DMS 273 treated with DMSO at 0.1 percent for 48 hours (cell line): Measurements from ENCODE around the gene PMPCB.
A peak's percentile ranks its signal among the peaks of the same experiment; 100 is the strongest.
"Not testable (repeated sequence)": the region's sequence is repeated elsewhere in the genome, so short reads cannot be mapped to it uniquely, and the experiment has no call there.

Source experiments
- DNase-seq: peaks from one replicate; lab custom pipeline; 2025; lab: John Stamatoyannopoulos, UW

Gene PMPCB

GRCh38 chr7:103296901-103297836, at the start of gene PMPCB:
Gene PMPCB (plus strand): TSS chr7:103297435. CDS start chr7:103297460, 25 bp downstream.
- DNase-seq: peak; percentile 82

GRCh38 chr7:103253699-103254506, 43.3 kb upstream of the PMPCB start:
- DNase-seq: not testable (repeated sequence)

GRCh38 chr7:103264054-103264453, 33.2 kb upstream of the PMPCB start:
- not testable (repeated sequence) for DNase-seq

- not testable (repeated sequence) for DNase-seq
Measured at GRCh38 chr7:103266229-103266628, 31.0 kb upstream of the PMPCB start.

GRCh38 chr7:103273374-103273773, 23.9 kb upstream of the PMPCB start:
- DNase-seq: not testable (repeated sequence)

- not testable (repeated sequence) for DNase-seq
Measured at GRCh38 chr7:103274867-103275266, 22.4 kb upstream of the PMPCB start.

GRCh38 chr7:103278195-103278594, 19.0 kb upstream of the PMPCB start:
- DNase-seq: not testable (repeated sequence)

- not testable (repeated sequence) for DNase-seq
Measured at GRCh38 chr7:103279636-103279962, 17.6 kb upstream of the PMPCB start.

- peak; percentile 72 for DNase-seq
Measured at GRCh38 chr7:103279963-103280802, 17.1 kb upstream of the PMPCB start.

GRCh38 chr7:103280803-103281155, 16.5 kb upstream of the PMPCB start:
- not testable (repeated sequence) for DNase-seq

- DNase-seq: not testable (repeated sequence)
Measured at GRCh38 chr7:103282802-103283427, 14.3 kb upstream of the PMPCB start.

GRCh38 chr7:103292122-103292521, 5.1 kb upstream of the PMPCB start:
- no peak for DNase-seq

- DNase-seq: no peak
Measured at GRCh38 chr7:103293526-103293925, 3.7 kb upstream of the PMPCB start.

- DNase-seq: no peak
Measured at GRCh38 chr7:103297837-103298179, 573 bp downstream of the PMPCB start.

- DNase-seq: no peak
Measured at GRCh38 chr7:103299660-103300059, 2.4 kb downstream of the PMPCB start.

GRCh38 chr7:103301441-103301840, 4.2 kb downstream of the PMPCB start:
- no peak for DNase-seq

GRCh38 chr7:103307503-103308231, 10.4 kb downstream of the PMPCB start:
- DNase-seq: no peak

- no peak for DNase-seq
Measured at GRCh38 chr7:103314852-103315251, 17.6 kb downstream of the PMPCB start.

GRCh38 chr7:103316380-103316941, 19.2 kb downstream of the PMPCB start:
- no peak for DNase-seq

GRCh38 chr7:103317009-103317408, 19.8 kb downstream of the PMPCB start:
- no peak for DNase-seq

- no peak for DNase-seq
Measured at GRCh38 chr7:103325744-103326143, 28.5 kb downstream of the PMPCB start.
